Measurements from ENCODE around the gene EPHB1. TPM values are rescaled to one million over a fixed set of nuclear protein-coding genes. Genes with fewer than 3 reads are reported as not detected.

Gene EPHB1
- polyA plus RNA-seq, 1 of the 3 experiments (the other 2 are of a cell fraction), result 1.2 TPM

- no peak overlapping the region for H3K4me2 ChIP-seq
- H3K79me2 ChIP-seq (ENCODE audit: insufficient read depth), result no peaks in the 10 kb centered on the region
- no peak overlapping the region for H2AFZ ChIP-seq (ENCODE audit: low read depth)
- no peak for TF ChIP-seq TCF12 (IDR thresholded peaks at IDR 0.05)
- TF ChIP-seq FOXJ3 (CRISPR knock-in tag; IDR thresholded peaks at IDR 0.05), result no peak
- TF ChIP-seq MXI1 (IDR thresholded peaks at IDR 0.05; ENCODE audit: low read depth, low read length), result no peak
- no peak for TF ChIP-seq EZH2phosphoT487 (IDR thresholded peaks at IDR 0.05; ENCODE audit: borderline replicate concordance, low read depth)
- H4K20me1 ChIP-seq (ENCODE audit: insufficient read depth), result no peaks in the 10 kb centered on the region
- no peak for DNase-seq
- H3K27me3 ChIP-seq (ENCODE audit: insufficient read depth), result no peaks in the 10 kb centered on the region
- no peak overlapping the region for H3K27ac ChIP-seq (ENCODE audit: low read depth in 2 of 2, low read length in 1 of 2)
- H3K4me3 ChIP-seq (ENCODE audit: low read depth in 2 of 2, low read length in 1 of 2), result no peak overlapping the region
- no peaks in the 10 kb centered on the region for H3K9me2 ChIP-seq
- H3K9me3 ChIP-seq, result no peaks in the 10 kb centered on the region
- ChIA-PET CTCF (interaction anchor here (0.9 kb wide), 1 partner anchor 8 kb away, joined by 3 read pairs; no protein-coding TSS in a partner anchor), POLR2A (no interaction called here)
- no peak overlapping the region for H3K9ac ChIP-seq
- H3K36me3 ChIP-seq (replicated peaks in 1 of 2; ENCODE audit: control insufficient read depth in 1 of 2, insufficient read depth in 2 of 2, low read length in 1 of 2), result no peaks in the 10 kb centered on the region
- no peaks in the 10 kb centered on the region for H3K4me1 ChIP-seq (ENCODE audit: control insufficient read depth in 1 of 2, insufficient read depth in 2 of 2, low read depth in 1 of 2, low read length in 1 of 2)
- 53% methylated on average over 3 of the region's 3 CpGs for WGBS (ENCODE audit: low lambda C conversion rate)
- H3F3A ChIP-seq (replicated peaks; ENCODE audit: insufficient read depth), result no peaks in the 10 kb centered on the region
Observed at GRCh38 chr3:135145581-135145980, 350.5 kb downstream of the EPHB1 start.

GRCh38 chr3:135147657-135148056 lies 352.6 kb downstream of the EPHB1 start:
- POLR2A ChIA-PET, result no interaction called here
- Histone ChIP-seq H3K9me2 (no peaks in the 10 kb centered on the region), H3K27me3 (ENCODE audit: insufficient read depth) (no peaks in the 10 kb centered on the region), H3K9ac (no peak overlapping the region), H3K4me2 (no peak overlapping the region), H3K4me1 (ENCODE audit: control insufficient read depth in 1 of 2, insufficient read depth in 2 of 2, low read depth in 1 of 2, low read length in 1 of 2) (no peaks in the 10 kb centered on the region), H3K4me3 (ENCODE audit: low read depth in 2 of 2, low read length in 1 of 2) (no peak overlapping the region), H3F3A (replicated peaks; ENCODE audit: insufficient read depth) (no peaks in the 10 kb centered on the region), H3K9me3 (no peaks in the 10 kb centered on the region), H3K79me2 (ENCODE audit: insufficient read depth) (no peaks in the 10 kb centered on the region), H4K20me1 (ENCODE audit: insufficient read depth) (no peaks in the 10 kb centered on the region), H2AFZ (ENCODE audit: low read depth) (no peak overlapping the region), H3K36me3 (replicated peaks in 1 of 2; ENCODE audit: control insufficient read depth in 1 of 2, insufficient read depth in 2 of 2, low read length in 1 of 2) (no peaks in the 10 kb centered on the region), H3K27ac (ENCODE audit: low read depth in 2 of 2, low read length in 1 of 2) (no peak overlapping the region)
- no peak for TF ChIP-seq TCF12 (IDR thresholded peaks at IDR 0.05)
- TF ChIP-seq FOSL2 (IDR thresholded peaks at IDR 0.05; ENCODE audit: borderline replicate concordance, low read depth), result no peak
- TF ChIP-seq, protein P1, sequence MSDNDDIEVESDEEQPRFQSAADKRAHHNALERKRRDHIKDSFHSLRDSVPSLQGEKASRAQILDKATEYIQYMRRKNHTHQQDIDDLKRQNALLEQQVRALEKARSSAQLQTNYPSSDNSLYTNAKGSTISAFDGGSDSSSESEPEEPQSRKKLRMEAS (IDR thresholded peaks at IDR 0.05; ENCODE audit: low read depth), result no peak
- no peak for TF ChIP-seq NRF1 (IDR thresholded peaks at IDR 0.05; ENCODE audit: low read depth, low read length)
- TF ChIP-seq ELF1 (IDR thresholded peaks at IDR 0.05), result no peak
- TF ChIP-seq GATA2 (CRISPR knock-in tag; IDR thresholded peaks at IDR 0.05), result no peak
- TF ChIP-seq, protein P2, sequence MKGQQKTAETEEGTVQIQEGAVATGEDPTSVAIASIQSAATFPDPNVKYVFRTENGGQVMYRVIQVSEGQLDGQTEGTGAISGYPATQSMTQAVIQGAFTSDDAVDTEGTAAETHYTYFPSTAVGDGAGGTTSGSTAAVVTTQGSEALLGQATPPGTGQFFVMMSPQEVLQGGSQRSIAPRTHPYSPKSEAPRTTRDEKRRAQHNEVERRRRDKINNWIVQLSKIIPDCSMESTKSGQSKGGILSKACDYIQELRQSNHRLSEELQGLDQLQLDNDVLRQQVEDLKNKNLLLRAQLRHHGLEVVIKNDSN (IDR thresholded peaks at IDR 0.05; ENCODE audit: borderline replicate concordance, low read depth), result no peak
- no peak for TF ChIP-seq YY1 (IDR thresholded peaks at IDR 0.05; ENCODE audit: low read depth)
- TF ChIP-seq SMC3 (IDR thresholded peaks at IDR 0.05; ENCODE audit: low read depth, low read length), result no peak
- no peak for TF ChIP-seq FOXM1 (IDR thresholded peaks at IDR 0.05; ENCODE audit: low read depth)
- no peak for TF ChIP-seq EZH2phosphoT487 (IDR thresholded peaks at IDR 0.05; ENCODE audit: borderline replicate concordance, low read depth)
- TF ChIP-seq GABPA (IDR thresholded peaks at IDR 0.05; ENCODE audit: low read depth), result no peak
- no peak for TF ChIP-seq SIN3A (IDR thresholded peaks at IDR 0.05; ENCODE audit: borderline replicate concordance, low read depth, low read length)
- no peak for TF ChIP-seq RAD21 (IDR thresholded peaks at IDR 0.05; ENCODE audit: low read length)
- TF ChIP-seq REST (IDR thresholded peaks at IDR 0.05; ENCODE audit: low read depth, low read length), result no peak
- no peak for TF ChIP-seq CHD2 (IDR thresholded peaks at IDR 0.05; ENCODE audit: low read length, partially characterized antibody)
- no peak for TF ChIP-seq EP300 (IDR thresholded peaks at IDR 0.05; ENCODE audit: borderline replicate concordance in 1 of 2, low read depth in 1 of 2, low read length in 1 of 2)
- no peak for TF ChIP-seq FOXJ3 (CRISPR knock-in tag; IDR thresholded peaks at IDR 0.05)
- TF ChIP-seq TAF1 (IDR thresholded peaks at IDR 0.05; ENCODE audit: borderline replicate concordance, low read depth, low read length), result no peak
- TF ChIP-seq RXRA (IDR thresholded peaks at IDR 0.05; ENCODE audit: borderline replicate concordance, low read depth), result no peak
- no peak for DNase-seq
- WGBS (ENCODE audit: low lambda C conversion rate), result 49% methylated on average over 3 of the region's 3 CpGs
- CTCF ChIA-PET, result no interaction called here
